ENCODE results near the gene MTCL1. TPM values are rescaled to one million over a fixed set of nuclear protein-coding genes. Genes with fewer than 3 reads are reported as not detected.

MTCL1 gene
- total RNA-seq, 1 donor from 2014 or later: 59.3 TPM

DNA sequence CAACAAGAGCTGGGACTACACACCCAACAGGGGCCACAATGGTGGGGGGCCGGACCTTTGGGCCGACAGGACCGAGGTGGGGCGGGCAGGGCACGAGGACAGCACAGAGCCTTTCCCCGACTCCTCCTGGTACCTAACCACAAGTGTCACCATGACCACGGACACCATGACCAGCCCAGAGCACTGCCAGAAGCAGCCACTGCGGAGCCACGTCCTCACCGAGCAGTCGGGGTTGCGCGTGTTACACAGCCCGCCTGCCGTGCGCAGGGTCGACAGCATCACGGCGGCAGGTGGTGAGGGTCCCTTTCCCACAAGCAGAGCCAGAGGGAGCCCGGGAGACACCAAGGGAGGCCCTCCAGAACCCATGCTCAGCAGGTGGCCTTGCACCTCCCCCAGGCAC is 119.5 kb downstream of the MTCL1 start:
- Mint-ChIP-seq H3K9me3 (ENCODE audit: unreplicated experiment) (no peaks in the 10 kb centered on the region), H3K27ac (ENCODE audit: unreplicated experiment) (no peak overlapping the region), H3K27me3 (ENCODE audit: low read depth, unreplicated experiment) (no peaks in the 10 kb centered on the region), H3K4me3 (ENCODE audit: unreplicated experiment) (no peak overlapping the region), H3K4me1 (ENCODE audit: low read depth, unreplicated experiment) (peaks cover 7% of the 10 kb centered on the region), H3K36me3 (ENCODE audit: low read depth, unreplicated experiment) (peaks cover 54% of the 10 kb centered on the region)
- FAIRE-seq (no peak), DNase-seq (ENCODE audit: low read depth) (no peak)
- peaks cover 36% of the 10 kb centered on the region for H3K36me3 ChIP-seq (ENCODE audit: insufficient read depth, low read length)
- peaks cover 2% of the 10 kb centered on the region for H4K20me1 ChIP-seq (ENCODE audit: insufficient read depth, low read length)
- no peak overlapping the region for H3K9ac ChIP-seq (ENCODE audit: low read length)
- TF ChIP-seq, protein P1, sequence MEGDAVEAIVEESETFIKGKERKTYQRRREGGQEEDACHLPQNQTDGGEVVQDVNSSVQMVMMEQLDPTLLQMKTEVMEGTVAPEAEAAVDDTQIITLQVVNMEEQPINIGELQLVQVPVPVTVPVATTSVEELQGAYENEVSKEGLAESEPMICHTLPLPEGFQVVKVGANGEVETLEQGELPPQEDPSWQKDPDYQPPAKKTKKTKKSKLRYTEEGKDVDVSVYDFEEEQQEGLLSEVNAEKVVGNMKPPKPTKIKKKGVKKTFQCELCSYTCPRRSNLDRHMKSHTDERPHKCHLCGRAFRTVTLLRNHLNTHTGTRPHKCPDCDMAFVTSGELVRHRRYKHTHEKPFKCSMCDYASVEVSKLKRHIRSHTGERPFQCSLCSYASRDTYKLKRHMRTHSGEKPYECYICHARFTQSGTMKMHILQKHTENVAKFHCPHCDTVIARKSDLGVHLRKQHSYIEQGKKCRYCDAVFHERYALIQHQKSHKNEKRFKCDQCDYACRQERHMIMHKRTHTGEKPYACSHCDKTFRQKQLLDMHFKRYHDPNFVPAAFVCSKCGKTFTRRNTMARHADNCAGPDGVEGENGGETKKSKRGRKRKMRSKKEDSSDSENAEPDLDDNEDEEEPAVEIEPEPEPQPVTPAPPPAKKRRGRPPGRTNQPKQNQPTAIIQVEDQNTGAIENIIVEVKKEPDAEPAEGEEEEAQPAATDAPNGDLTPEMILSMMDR (IDR thresholded peaks at IDR 0.05; ENCODE audit: insufficient read depth, low read depth, low read length): no peak
- no peak for TF ChIP-seq EZH2 (IDR thresholded peaks at IDR 0.05; ENCODE audit: insufficient read depth, low read length)
- H3K27me3 ChIP-seq (ENCODE audit: insufficient read depth, low read length): no peaks in the 10 kb centered on the region
- no peak overlapping the region for H3K27ac ChIP-seq (ENCODE audit: low read depth, low read length)
- H3K4me2 ChIP-seq (ENCODE audit: low read length): no peak overlapping the region
- no peaks in the 10 kb centered on the region for H3K4me1 ChIP-seq (ENCODE audit: insufficient read depth, low read length)
- no peak overlapping the region for H2AFZ ChIP-seq (ENCODE audit: low read depth, low read length)
- H3K4me3 ChIP-seq (ENCODE audit: insufficient read depth, low read depth, low read length): no peak overlapping the region
- no peaks in the 10 kb centered on the region for H3K79me2 ChIP-seq (ENCODE audit: insufficient read depth, low read length)
- H3K9me3 ChIP-seq (ENCODE audit: insufficient read depth, low read depth, low read length): no peaks in the 10 kb centered on the region

DNA sequence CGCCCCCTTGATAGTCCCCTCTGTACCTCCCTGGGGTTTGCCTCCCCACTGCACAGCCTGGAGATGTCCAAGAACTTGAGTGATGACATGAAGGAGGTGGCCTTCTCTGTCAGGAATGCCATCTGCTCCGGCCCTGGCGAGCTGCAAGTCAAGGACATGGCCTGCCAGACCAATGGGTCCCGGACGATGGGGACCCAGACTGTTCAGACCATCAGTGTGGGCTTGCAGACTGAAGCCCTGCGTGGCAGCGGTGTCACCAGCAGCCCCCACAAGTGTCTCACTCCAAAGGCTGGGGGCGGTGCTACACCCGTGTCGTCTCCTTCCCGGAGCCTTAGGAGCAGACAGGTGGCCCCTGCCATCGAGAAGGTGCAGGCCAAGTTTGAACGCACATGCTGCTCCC is 119.9 kb downstream of the MTCL1 start:
- no peak overlapping the region for H3K27ac ChIP-seq (ENCODE audit: low read depth, low read length)
- Mint-ChIP-seq H3K27me3 (ENCODE audit: low read depth, unreplicated experiment) (no peaks in the 10 kb centered on the region), H3K9me3 (ENCODE audit: unreplicated experiment) (no peaks in the 10 kb centered on the region), H3K4me3 (ENCODE audit: unreplicated experiment) (no peak overlapping the region), H3K36me3 (ENCODE audit: low read depth, unreplicated experiment) (peaks cover 53% of the 10 kb centered on the region), H3K27ac (ENCODE audit: unreplicated experiment) (no peak overlapping the region), H3K4me1 (ENCODE audit: low read depth, unreplicated experiment) (peaks cover 9% of the 10 kb centered on the region)
- H3K9ac ChIP-seq (ENCODE audit: low read length): no peak overlapping the region
- no peaks in the 10 kb centered on the region for H3K79me2 ChIP-seq (ENCODE audit: insufficient read depth, low read length)
- H3K36me3 ChIP-seq (ENCODE audit: insufficient read depth, low read length): peaks cover 35% of the 10 kb centered on the region
- peaks cover 4% of the 10 kb centered on the region for H4K20me1 ChIP-seq (ENCODE audit: insufficient read depth, low read length)
- H3K4me3 ChIP-seq (ENCODE audit: insufficient read depth, low read depth, low read length): no peak overlapping the region
- FAIRE-seq (no peak), DNase-seq (ENCODE audit: low read depth) (no peak)
- H3K27me3 ChIP-seq (ENCODE audit: insufficient read depth, low read length): no peaks in the 10 kb centered on the region
- no peaks in the 10 kb centered on the region for H3K4me1 ChIP-seq (ENCODE audit: insufficient read depth, low read length)
- H3K9me3 ChIP-seq (ENCODE audit: insufficient read depth, low read depth, low read length): no peaks in the 10 kb centered on the region
- TF ChIP-seq, protein P1 (IDR thresholded peaks at IDR 0.05; ENCODE audit: insufficient read depth, low read depth, low read length): no peak
- TF ChIP-seq EZH2 (IDR thresholded peaks at IDR 0.05; ENCODE audit: insufficient read depth, low read length): no peak
- H3K4me2 ChIP-seq (ENCODE audit: low read length): no peak overlapping the region
- no peak overlapping the region for H2AFZ ChIP-seq (ENCODE audit: low read depth, low read length)

DNA sequence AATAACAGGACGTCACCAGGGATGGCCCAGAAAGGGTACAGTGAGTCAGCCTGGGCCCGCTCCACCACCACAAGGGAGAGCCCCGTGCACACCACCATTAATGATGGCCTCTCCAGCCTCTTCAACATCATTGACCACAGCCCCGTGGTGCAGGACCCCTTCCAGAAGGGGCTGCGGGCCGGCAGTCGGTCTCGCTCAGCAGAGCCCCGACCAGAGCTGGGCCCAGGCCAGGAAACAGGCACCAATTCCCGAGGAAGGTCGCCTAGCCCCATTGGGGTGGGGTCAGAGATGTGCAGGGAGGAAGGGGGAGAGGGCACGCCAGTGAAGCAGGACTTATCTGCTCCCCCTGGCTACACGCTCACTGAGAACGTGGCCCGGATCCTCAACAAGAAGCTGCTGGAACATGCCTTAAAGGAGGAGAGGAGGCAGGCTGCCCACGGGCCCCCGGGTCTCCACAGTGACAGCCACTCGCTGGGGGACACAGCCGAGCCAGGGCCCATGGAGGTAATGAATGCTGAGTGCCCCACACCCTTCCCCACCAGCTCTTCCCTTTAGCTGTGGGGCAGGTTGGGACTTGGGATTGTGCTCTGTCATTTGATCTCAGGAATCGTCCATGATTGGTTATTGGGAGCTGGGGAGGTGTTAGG is 120.5 kb downstream of the MTCL1 start:
- H3K9me3 ChIP-seq (ENCODE audit: insufficient read depth, low read depth, low read length): no peaks in the 10 kb centered on the region
- H3K4me3 ChIP-seq (ENCODE audit: insufficient read depth, low read depth, low read length): no peak overlapping the region
- peaks cover 7% of the 10 kb centered on the region for H4K20me1 ChIP-seq (ENCODE audit: insufficient read depth, low read length)
- no peaks in the 10 kb centered on the region for H3K27me3 ChIP-seq (ENCODE audit: insufficient read depth, low read length)
- no peak overlapping the region for H2AFZ ChIP-seq (ENCODE audit: low read depth, low read length)
- FAIRE-seq: no peak
- no peak for DNase-seq (ENCODE audit: low read depth)
- H3K4me2 ChIP-seq (ENCODE audit: low read length): no peak overlapping the region
- H3K27me3 Mint-ChIP-seq (ENCODE audit: low read depth, unreplicated experiment): no peaks in the 10 kb centered on the region
- TF ChIP-seq, protein P1 (IDR thresholded peaks at IDR 0.05; ENCODE audit: insufficient read depth, low read depth, low read length): no peak
- no peak for TF ChIP-seq EZH2 (IDR thresholded peaks at IDR 0.05; ENCODE audit: insufficient read depth, low read length)
- H3K36me3 ChIP-seq (ENCODE audit: insufficient read depth, low read length): peaks cover 30% of the 10 kb centered on the region
- H3K79me2 ChIP-seq (ENCODE audit: insufficient read depth, low read length): no peaks in the 10 kb centered on the region
- H3K9me3 Mint-ChIP-seq (ENCODE audit: unreplicated experiment): no peaks in the 10 kb centered on the region
- H3K27ac Mint-ChIP-seq (ENCODE audit: unreplicated experiment): no peak overlapping the region
- no peak overlapping the region for H3K27ac ChIP-seq (ENCODE audit: low read depth, low read length)
- no peak overlapping the region for H3K9ac ChIP-seq (ENCODE audit: low read length)
- peaks cover 54% of the 10 kb centered on the region for H3K36me3 Mint-ChIP-seq (ENCODE audit: low read depth, unreplicated experiment)
- peaks cover 11% of the 10 kb centered on the region for H3K4me1 Mint-ChIP-seq (ENCODE audit: low read depth, unreplicated experiment)
- H3K4me3 Mint-ChIP-seq (ENCODE audit: unreplicated experiment): no peak overlapping the region
- H3K4me1 ChIP-seq (ENCODE audit: insufficient read depth, low read length): peaks cover under 1% of the 10 kb centered on the region
